Hindlimb muscle (tissue), 1 donor: ENCODE data around the gene GARIN3. TPM values are rescaled to one million over a fixed set of nuclear protein-coding genes. Genes with fewer than 3 reads are reported as not detected.

Source experiments
- DNase-seq: peaks from one replicate; pipeline ENCODE4 v3.0.0-alpha.2; 2013
- polyA plus RNA-seq: library from polyadenylated mRNA; unstranded; fragments of 120-200 nt; gene quantifications from one replicate; pipeline ENCODE4 v1.2.1, GENCODE V29; 2013; ENCODE audit not compliant: insufficient read length

Gene GARIN3
- polyA plus RNA-seq, 1 donor, result not detected

GRCh38 chr5:157184117-157184670 lies 18.1 kb upstream of the GARIN3 start:
- no peak for DNase-seq

GRCh38 chr5:157182143-157182757 lies 16.2 kb upstream of the GARIN3 start:
- DNase-seq, result no peak

GRCh38 chr5:157180374-157181264 lies 14.6 kb upstream of the GARIN3 start, which contains the start of gene ITK:
ITK (plus strand) TSS chr5:157180840; CDS start chr5:157180978, 138 bp downstream.
- DNase-seq, result no peak

- DNase-seq, result no peak
Observed at GRCh38 chr5:157178966-157179365, 12.9 kb upstream of the GARIN3 start.

GRCh38 chr5:157177953-157178352 lies 11.9 kb upstream of the GARIN3 start:
- DNase-seq, result no peak

GRCh38 chr5:157175071-157175612 lies 9.1 kb upstream of the GARIN3 start:
- no peak for DNase-seq

- no peak for DNase-seq
Observed at GRCh38 chr5:157172403-157172802, 6.3 kb upstream of the GARIN3 start.

GRCh38 chr5:157168286-157168685 lies 2.2 kb upstream of the GARIN3 start:
- DNase-seq, result no peak

- DNase-seq, result no peak
Observed at GRCh38 chr5:157167214-157167621, 1.2 kb upstream of the GARIN3 start.

- no peak for DNase-seq
Observed at GRCh38 chr5:157165668-157166067, 396 bp downstream of the GARIN3 start.

- no peak for DNase-seq
Observed at GRCh38 chr5:157165261-157165660, 803 bp downstream of the GARIN3 start.

GRCh38 chr5:157164521-157164920 lies 1.5 kb downstream of the GARIN3 start:
- DNase-seq, result no peak

- DNase-seq, result no peak
Observed at GRCh38 chr5:157162919-157163510, 3.0 kb downstream of the GARIN3 start.

GRCh38 chr5:157161996-157162395 lies 4.1 kb downstream of the GARIN3 start:
- DNase-seq, result no peak

- no peak for DNase-seq
Observed at GRCh38 chr5:157160001-157160400, 6.1 kb downstream of the GARIN3 start.

GRCh38 chr5:157159209-157159751 lies 6.8 kb downstream of the GARIN3 start:
- DNase-seq, result no peak

GRCh38 chr5:157157293-157157891 lies 8.7 kb downstream of the GARIN3 start:
- DNase-seq, result no peak

- DNase-seq, result no peak
Observed at GRCh38 chr5:157155297-157155696, 10.8 kb downstream of the GARIN3 start.

- DNase-seq, result no peak
Observed at GRCh38 chr5:157150995-157151394, 15.1 kb downstream of the GARIN3 start.

- peak; percentile 69 for DNase-seq
Observed at GRCh38 chr5:157148734-157149615, 17.1 kb downstream of the GARIN3 start.
